Heart left ventricle (tissue), 16 donors: ENCODE data around the gene CAMK2B. TPM values are rescaled to one million over a fixed set of nuclear protein-coding genes. Genes with fewer than 3 reads are reported as not detected.

Experiments used
- ATAC-seq, 4 donors: fragments of 200-7000 bp; cut with Tn5 transposase; one replicate each; pipeline ENCODE4 v1.9.1; 2020 to 2022; ENCODE audit warnings: moderate library complexity in 4 of 4, mild to moderate bottlenecking in 3 of 4, moderate number of reproducible peaks in 1 of 4
- DNase-seq, 5 donors: peaks; one replicate each; pipeline ENCODE4 v3.0.0-alpha.2; 2020
- H3K27ac ChIP-seq, 12 donors: fragments of 200-600 bp; sonication (generic) in 4 of 12; one replicate each; pipeline versions ENCODE4 v1.5.0 to v1.8.0; 2016 to 2022; ENCODE audit warnings: mild to moderate bottlenecking in 2 of 12
- H3K27me3 ChIP-seq, 9 donors: fragments of 200-600 bp; sonication (generic) in 2 of 9; one replicate each; pipeline versions ENCODE4 v1.5.1 to v1.8.0; 2016 to 2022; ENCODE audit warnings: mild to moderate bottlenecking in 3 of 9
- H3K36me3 ChIP-seq, 9 donors: fragments of 200-600 bp; sonication (generic) in 2 of 9; one replicate each; pipeline versions ENCODE4 v1.5.0 to v1.8.0; 2018 to 2022; ENCODE audit warnings: mild to moderate bottlenecking in 2 of 9
- H3K4me1 ChIP-seq, 12 donors: fragments of 200-600 bp; sonication (generic) in 4 of 12; one replicate each; pipeline versions ENCODE4 v1.5.0 to v1.8.0; 2016 to 2022; ENCODE audit warnings: mild to moderate bottlenecking in 3 of 12
- H3K4me3 ChIP-seq, 12 donors: fragments of 200-600 bp; sonication (generic) in 4 of 12; one replicate each; pipeline versions ENCODE4 v1.5.0 to v1.8.0; 2017 to 2022; ENCODE audit warnings: mild to moderate bottlenecking in 9 of 12, moderate library complexity in 4 of 12
- H3K9me3 ChIP-seq, 12 donors: fragments of 200-600 bp; sonication (generic) in 4 of 12; one replicate each; pipeline versions ENCODE4 v1.5.0 to v1.8.0; 2016 to 2022; ENCODE audit warnings: mild to moderate bottlenecking in 1 of 12
- CTCF ChIP-seq, 12 donors: fragments of 200-600 bp; sonication (generic) in 4 of 12; IDR thresholded peaks; one replicate each; pipeline versions ENCODE4 v1.5.0 to v1.8.0; 2018 to 2022; ENCODE audit warnings: antibody characterized with exemption in 12 of 12, mild to moderate bottlenecking in 5 of 12
- POLR2A ChIP-seq, 2 donors: fragments of 450-650 bp; IDR thresholded peaks; one replicate each; pipeline ENCODE4 v1.6.1; 2017; ENCODE audit warnings: antibody characterized with exemption in 2 of 2, mild to moderate bottlenecking in 2 of 2, moderate library complexity in 2 of 2
- WGBS, 4 donors: extraction: QIAGEN DNeasy Blood & Tissue Kit in 2 of 4; methylation state at CpG; one replicate each; pipeline versions ENCODE4 v1.1.5 to v1.1.7; 2013 to 2018; 5-methylcytosine and 5-hydroxymethylcytosine counted together
- intact Hi-C, 10 donors: fragments of 100-400 bp; cut with DNase I; formaldehyde crosslinking; loops; one replicate each; pipeline versions ENCODE4 v1.11.1 to v1.14.2; 2022
- polyA plus RNA-seq, 2 donors: library from polyadenylated mRNA; stranded (reverse); fragments of 200-250 nt; gene quantifications; one replicate each; pipeline ENCODE4 v1.2.3, GENCODE V29; 2013
- total RNA-seq, 9 donors: library from RNA; depleted of rRNA in 2 of 9; stranded (reverse); fragments of >200 nt in 2 of 9; fragmentation: NEBNext Ultra II Directional in 3 of 9; extraction: Animal tissue kit (Norgen Biotek cat#: 25700) in 3 of 9; gene quantifications; one replicate each; pipeline versions ENCODE4 v1.1.0 to v1.2.4, GENCODE V29; 2016 to 2023
- donor health status: ischemic (EF 13 %, LVEDD 7.1; RV severe dilation, severe dysfunction).
- donor health status: healthy with polysubstance abuse.
- donor health status: DM: no; HTN: yes; CAD: no.
- donor health status: DM: no; HTN: no; CAD: no.
- donor health status: ischemic (EF 25% LVEDD 6.9; RV normal size, moderate dysfunction).
- donor health status: ischemic (EF 25% LVEDD 5.7; RV mildly dilated, moderate dysfunction).
- donor health status: healthy.
- donor health status: DM: yes; HTN: yes; CAD: no.
- donor health status: ischemic (EF 35%, LVEDD 5.7; RV mildly dilated, moderate dysfunction).
- donor health status: nonischemic (EF 11% LVEDD 7.7; RV severe dilation, severe dysfunction).
- donor health status: DM: yes; HTN: yes; CAD: no.
- donor health status: PGD.
- donor health status: ischemic (EF 29% LVEDD 5.4; RV normal size, mild dysfunction).
- donor health status: nonischemic (EF 23%, LVEDD 6.1; RV moderate dilation, normal function).

CAMK2B gene
- total and polyA plus RNA-seq, 11 donors = 35.7 to 141 (median 103) TPM

DNA sequence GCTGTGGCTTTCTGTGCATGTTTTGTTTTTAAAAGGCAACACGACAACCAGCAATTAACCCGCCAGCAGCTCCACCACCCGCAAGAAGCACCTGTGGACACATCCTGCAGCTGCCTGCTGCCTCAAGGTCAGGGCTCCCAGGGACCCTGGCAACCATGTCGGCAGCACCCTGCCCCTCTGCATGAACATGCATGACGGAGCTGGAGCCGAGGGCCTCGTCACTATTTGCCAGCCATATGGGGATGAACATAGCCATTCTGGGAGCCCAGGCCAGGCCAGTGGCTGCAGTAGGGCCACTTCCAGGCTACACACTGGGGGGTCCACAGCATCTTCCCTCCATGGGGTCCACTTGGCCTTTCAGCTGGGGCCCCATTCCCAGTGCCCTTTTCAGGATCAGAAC is 52.9 kb downstream of the CAMK2B start:
- no peak for TF ChIP-seq CTCF (IDR thresholded peaks at IDR 0.05)
- TF ChIP-seq POLR2A (IDR thresholded peaks at IDR 0.05) = no peak
- Histone ChIP-seq H3K4me3 (no peak overlapping the region), H3K27ac (peak overlapping the region in 1 of 12 donors; percentile 64), H3K36me3 (no peaks in the 10 kb centered on the region), H3K4me1 (peaks cover 5 to 72% (median 37%) of the 10 kb centered on the region in 12 donors), H3K9me3 (no peaks in the 10 kb centered on the region), H3K27me3 (no peaks in the 10 kb centered on the region)
- DNase-seq = no peak
- intact Hi-C loops = no loop called here
- WGBS, 4 donors = 74 to 87% (median 79%) methylated on average over 4 to 7 of the region's 7 CpGs
- no peak for ATAC-seq

DNA sequence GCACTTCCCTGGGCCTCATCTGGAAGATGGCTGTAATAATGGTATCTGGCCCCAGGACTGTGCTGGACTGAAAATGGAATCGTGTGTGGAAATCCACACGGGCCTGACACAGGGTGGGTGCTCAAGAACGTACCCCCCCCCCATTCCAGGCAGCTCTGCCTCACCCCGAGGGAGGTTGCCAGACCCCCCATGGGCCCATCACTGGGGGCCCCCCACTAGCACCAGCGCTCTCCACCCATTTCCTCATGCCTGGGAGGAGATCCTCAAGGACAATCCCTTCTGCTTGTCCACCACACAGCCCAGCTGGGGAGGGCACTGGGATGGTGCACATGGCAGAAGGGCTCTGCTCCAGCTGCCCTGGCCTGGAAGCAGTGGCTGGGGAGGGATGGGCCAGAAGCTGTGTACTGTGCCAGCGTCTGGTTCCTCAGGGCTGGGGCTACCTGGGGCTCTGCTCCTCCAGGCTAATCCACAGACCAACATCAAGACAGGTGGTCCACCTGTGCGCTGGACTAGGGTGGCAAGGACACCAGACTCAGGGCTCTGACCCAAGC is 55.4 kb downstream of the CAMK2B start:
- intact Hi-C loops = loop anchor here in 1 of 10 donors (10.0 kb wide), 1 partner anchor 65 kb away; the partner anchor contains the start of gene YKT6
- Histone ChIP-seq H3K4me1 (peaks cover 5 to 55% (median 22%) of the 10 kb centered on the region in 12 donors), H3K36me3 (no peaks in the 10 kb centered on the region), H3K9me3 (no peaks in the 10 kb centered on the region), H3K27me3 (no peaks in the 10 kb centered on the region), H3K4me3 (no peak overlapping the region), H3K27ac (peak overlapping the region in 5 of 12 donors; percentile 17 to 64 (median 30))
- no peak for DNase-seq
- peak in 3 of 4 donors; percentile 39 to 41 (median 41) for ATAC-seq
- 72 to 84% (median 75%) methylated on average over 4 to 7 of the region's 7 CpGs; no CpG with 5 or more reads in 1 of the 4 donors for WGBS, 4 donors
- TF ChIP-seq CTCF (IDR thresholded peaks at IDR 0.05) (no peak), POLR2A (IDR thresholded peaks at IDR 0.05) (no peak)

- Histone ChIP-seq H3K27me3 (no peaks in the 10 kb centered on the region), H3K4me1 (peaks cover 5 to 61% (median 23%) of the 10 kb centered on the region in 12 donors), H3K27ac (peak overlapping the region in 6 of 12 donors; percentile 13 to 64 (median 25)), H3K4me3 (no peak overlapping the region), H3K36me3 (no peaks in the 10 kb centered on the region), H3K9me3 (no peaks in the 10 kb centered on the region)
- DNase-seq (no peak), ATAC-seq (peak in 1 of 4 donors; percentile 5)
- no peak for TF ChIP-seq POLR2A (IDR thresholded peaks at IDR 0.05)
- no peak for TF ChIP-seq CTCF (IDR thresholded peaks at IDR 0.05)
- intact Hi-C loops = loop anchor here in 1 of 10 donors (10.0 kb wide), 1 partner anchor 65 kb away; the partner anchor contains the start of gene YKT6
- 43 to 74% (median 62%) methylated on average over 5 to 10 of the region's 10 CpGs for WGBS, 4 donors
Observed at GRCh38 chr7:44269417-44269816, 56.0 kb downstream of the CAMK2B start.

- WGBS, 4 donors = 63 to 78% (median 69%) methylated on average over 5 of the region's 5 CpGs
- DNase-seq (no peak), ATAC-seq (no peak)
- no peaks in the 10 kb centered on the region for H3K36me3 ChIP-seq
- no peaks in the 10 kb centered on the region for H3K27me3 ChIP-seq
- intact Hi-C loops = loop anchor here in 1 of 10 donors (10.0 kb wide), 1 partner anchor 64 kb away; the partner anchor contains the start of gene YKT6
- no peak overlapping the region for H3K4me3 ChIP-seq
- TF ChIP-seq POLR2A (IDR thresholded peaks at IDR 0.05) (no peak), CTCF (IDR thresholded peaks at IDR 0.05) (no peak)
- no peaks in the 10 kb centered on the region for H3K9me3 ChIP-seq
- H3K27ac ChIP-seq = peak overlapping the region in 4 of 12 donors; percentile 24 to 64 (median 44)
- peaks cover 5 to 62% (median 26%) of the 10 kb centered on the region in 12 donors for H3K4me1 ChIP-seq
Observed at GRCh38 chr7:44268671-44269070, 56.7 kb downstream of the CAMK2B start.
